NCI-H1436 (cell line): ENCODE results near the gene P3R3URF.

Experiments used
- DNase-seq: peaks from one replicate; lab custom pipeline; 2025; lab: John Stamatoyannopoulos, UW

Gene P3R3URF

DNA sequence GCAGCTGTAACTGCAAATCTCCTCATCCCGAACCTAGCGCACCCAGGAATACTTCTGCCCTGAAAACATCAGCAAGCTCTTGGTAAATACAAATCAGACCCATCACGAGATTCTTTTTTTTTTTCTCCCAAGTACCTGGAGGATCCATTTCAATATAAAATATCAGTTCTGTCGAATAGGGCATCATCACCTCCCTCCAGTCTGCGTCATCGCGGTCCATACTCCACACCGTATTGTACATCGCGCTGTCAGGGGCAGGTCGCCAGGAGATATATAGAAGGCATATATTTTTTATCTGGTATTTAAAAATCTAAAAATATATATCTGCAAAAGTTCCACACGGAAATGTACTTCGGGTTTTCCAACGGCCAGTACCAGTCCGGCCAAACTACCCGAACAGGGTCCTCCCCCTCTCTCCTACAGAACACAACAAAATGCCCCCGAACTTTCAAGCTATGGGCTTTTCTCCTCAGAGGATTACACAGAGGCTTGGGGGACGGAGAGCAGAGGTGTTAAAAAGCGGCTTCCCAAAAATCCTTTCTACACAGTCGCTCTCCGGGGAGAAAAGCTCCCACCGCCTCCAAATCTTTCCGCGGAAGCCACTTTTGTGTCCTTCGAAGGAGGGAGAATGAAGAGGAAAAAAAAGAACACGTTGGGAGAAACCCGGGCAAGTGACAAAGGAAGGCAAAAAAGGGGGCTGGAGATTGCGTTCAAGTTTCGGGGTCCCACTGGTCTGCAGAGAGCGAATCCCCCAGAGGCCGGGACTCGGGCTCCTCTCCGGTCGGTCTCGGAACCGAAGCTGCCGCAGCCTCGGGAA is 44.4 kb downstream of the P3R3URF start:
- no peak for DNase-seq

DNA sequence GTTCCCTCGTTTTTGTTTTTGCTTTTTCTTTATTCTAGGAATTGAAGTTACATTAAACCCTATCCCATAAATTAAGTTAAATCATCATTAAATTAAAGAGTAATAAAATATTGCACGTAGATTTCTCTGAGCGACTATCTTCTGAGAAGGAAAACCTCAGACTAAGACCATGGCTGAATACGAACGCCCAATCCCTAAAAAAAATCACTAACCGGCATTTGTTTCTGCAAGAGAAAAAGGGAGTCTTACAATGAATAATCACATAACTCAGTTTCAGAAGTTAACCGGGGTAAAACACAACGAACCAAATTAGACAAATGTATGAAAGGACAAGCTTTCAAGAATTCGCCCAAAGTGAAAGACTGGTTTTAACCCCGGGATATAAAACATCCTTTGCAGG is 45.2 kb downstream of the P3R3URF start:
- DNase-seq: no peak

DNA sequence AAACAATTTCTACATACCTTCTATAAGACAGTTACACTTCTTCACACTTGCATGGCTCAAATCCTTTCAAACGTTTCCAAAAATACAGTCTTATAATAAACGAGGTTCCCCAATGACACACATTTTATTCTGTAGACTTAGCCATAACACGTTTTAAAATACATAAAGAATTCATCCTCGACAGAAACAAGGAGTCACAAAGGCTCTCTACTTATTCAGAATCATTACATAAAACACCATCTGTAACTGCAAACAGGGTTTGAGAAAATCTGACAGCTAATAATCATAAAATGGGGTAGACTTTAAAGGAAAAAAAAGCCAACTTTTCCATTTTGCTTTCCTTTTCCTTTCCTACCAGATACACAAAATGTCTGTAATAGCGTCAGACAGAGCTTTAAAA is 45.7 kb downstream of the P3R3URF start:
- DNase-seq: no peak

DNA sequence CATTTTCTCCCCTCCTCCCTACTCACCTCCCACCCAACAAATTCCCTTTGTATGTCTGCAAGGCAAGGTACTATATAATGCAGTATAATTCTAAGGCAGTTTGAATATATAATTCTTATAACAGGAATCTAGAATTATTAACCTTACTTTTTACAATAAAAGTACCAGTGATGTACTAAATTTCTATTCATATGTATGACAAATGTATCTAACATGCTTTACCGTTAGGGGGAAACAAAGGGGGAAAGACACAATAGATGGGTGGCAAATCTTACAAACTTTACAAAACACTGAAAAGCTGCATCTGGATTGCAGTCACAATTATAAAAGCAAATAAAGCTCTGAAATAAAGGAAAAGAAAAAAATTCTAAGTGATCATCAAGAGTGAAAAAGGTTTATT is 46.2 kb downstream of the P3R3URF start:
- DNase-seq: no peak

DNA sequence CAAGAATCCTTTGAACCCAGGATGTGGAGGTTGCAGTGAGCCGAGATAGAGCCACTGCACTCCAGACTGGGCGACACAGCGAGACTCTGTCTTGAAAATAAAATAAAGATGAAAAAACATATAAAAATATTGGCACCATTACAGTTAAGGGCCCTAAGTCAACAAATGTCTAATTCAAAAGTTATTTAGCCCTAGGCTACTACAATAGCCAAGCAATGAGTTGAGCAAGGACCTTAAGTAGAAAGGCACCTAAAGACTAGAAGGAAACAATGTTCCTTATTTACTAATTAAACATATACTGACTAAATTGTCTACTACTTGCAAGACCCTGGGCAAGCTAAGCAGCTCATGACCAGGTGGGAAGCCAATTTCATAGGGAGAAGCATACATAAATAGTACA is 47.9 kb downstream of the P3R3URF start:
- DNase-seq: no peak
